RWPE1 (cell line): Measurements from ENCODE around the gene APH1B.

Experiments
- CTCF ChIA-PET: fragments of 350-600 bp; sonication (Branson Sonifier 250); formaldehyde crosslinking; extraction: SDS; loops from one replicate; lab custom pipeline; 2021; lab: Yijun Ruan, JAX
- POLR2A ChIA-PET: fragments of 400-600 bp; formaldehyde crosslinking; extraction: SDS; loops from one replicate; lab custom pipeline; 2020; ENCODE audit warnings: antibody characterized with exemption; ENCODE audit not compliant: low non-redundant PET; lab: Yijun Ruan, JAX
- DNase-seq: peaks from one replicate; pipeline ENCODE4 v3.0.0; 2012; ENCODE audit warnings: low spot score
- H3K27ac ChIP-seq: fragments of 450-650 bp; 2 replicates; pipeline ENCODE4 v1.5.1; 2017
- TF ChIP-seq, protein P1 (sequence below): fragments of 450-650 bp; conservative IDR thresholded peaks from 2 replicates; pipeline ENCODE4 v1.5.1; 2017; ENCODE audit warnings: low read depth, mild to moderate bottlenecking

APH1B gene

DNA sequence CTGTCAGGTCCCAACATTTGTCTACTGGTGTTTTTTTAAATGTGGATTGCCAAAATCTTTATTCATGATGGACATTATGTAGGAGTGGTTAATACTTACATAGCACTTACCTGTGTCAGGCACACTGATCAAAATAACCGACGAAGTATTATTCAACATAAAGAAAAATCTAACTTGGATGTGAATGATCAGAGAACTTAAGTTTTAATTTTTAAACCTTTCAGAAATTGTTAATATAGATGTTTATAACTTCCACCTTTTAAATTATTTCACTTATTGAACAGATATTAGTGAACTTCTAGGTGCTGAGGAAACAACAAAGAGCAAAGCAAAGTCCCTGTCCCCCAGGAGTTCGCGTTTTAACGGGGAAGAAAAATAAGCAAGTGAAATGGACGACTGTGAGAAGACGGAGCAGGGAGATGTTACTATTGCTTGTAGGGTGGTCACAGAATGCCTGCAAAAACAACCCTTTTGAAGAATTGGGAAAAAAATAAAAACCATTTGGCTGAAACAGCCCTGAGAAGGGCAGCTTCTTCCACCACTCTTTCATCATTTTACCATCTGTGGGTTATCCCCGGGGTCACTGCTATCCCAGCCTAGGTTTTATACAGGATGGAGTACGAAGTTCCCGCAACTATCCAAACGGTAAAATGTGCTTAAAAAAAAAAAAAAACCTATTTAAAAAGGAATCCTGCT lies 915 bp upstream of the APH1B start:
- peak; percentile 12 for DNase-seq
- TF ChIP-seq, protein P1, sequence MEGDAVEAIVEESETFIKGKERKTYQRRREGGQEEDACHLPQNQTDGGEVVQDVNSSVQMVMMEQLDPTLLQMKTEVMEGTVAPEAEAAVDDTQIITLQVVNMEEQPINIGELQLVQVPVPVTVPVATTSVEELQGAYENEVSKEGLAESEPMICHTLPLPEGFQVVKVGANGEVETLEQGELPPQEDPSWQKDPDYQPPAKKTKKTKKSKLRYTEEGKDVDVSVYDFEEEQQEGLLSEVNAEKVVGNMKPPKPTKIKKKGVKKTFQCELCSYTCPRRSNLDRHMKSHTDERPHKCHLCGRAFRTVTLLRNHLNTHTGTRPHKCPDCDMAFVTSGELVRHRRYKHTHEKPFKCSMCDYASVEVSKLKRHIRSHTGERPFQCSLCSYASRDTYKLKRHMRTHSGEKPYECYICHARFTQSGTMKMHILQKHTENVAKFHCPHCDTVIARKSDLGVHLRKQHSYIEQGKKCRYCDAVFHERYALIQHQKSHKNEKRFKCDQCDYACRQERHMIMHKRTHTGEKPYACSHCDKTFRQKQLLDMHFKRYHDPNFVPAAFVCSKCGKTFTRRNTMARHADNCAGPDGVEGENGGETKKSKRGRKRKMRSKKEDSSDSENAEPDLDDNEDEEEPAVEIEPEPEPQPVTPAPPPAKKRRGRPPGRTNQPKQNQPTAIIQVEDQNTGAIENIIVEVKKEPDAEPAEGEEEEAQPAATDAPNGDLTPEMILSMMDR, result no peak
- POLR2A ChIA-PET, result interaction anchor here (0.6 to 0.9 kb wide), 2 partner anchors 120 to 256 kb away, joined by 3 read pairs; partner anchors contain the start of gene RPS27L
- CTCF ChIA-PET, result interaction anchor here (0.6 to 0.7 kb wide), 4 partner anchors 133 to 1243 kb away, joined by 3 to 5 read pairs (median 3); no protein-coding TSS in a partner anchor
- peak overlapping the region; percentile 68 for H3K27ac ChIP-seq

DNA sequence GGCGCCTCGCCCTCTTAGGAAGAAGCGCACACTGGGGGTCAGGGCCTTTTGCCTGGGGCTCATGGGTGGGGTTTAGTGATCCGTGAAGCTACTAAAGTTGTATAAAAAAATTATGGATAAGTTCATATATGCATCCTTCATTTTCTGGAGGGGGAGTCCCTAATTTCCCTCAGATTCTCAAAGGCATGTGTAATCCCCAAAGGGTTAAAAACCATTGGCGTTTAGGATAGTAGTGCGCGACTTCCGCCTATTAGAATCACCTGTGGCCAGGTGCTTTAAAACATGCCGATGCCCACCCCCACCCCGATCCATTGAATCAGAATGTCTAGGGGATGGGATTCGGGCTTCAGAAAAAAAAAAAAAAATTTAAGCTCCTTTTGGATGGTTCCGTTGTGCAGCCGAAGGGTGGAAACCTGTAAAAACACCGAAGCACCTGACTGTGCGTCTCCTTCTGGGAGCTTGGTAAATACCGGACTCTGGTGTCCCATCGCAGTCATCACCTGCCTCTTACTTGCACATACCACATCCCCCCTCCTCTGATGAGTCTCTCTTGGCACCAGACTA lies 570 bp downstream of the APH1B start:
- POLR2A ChIA-PET, result interaction anchor here (0.5 to 0.7 kb wide), 4 partner anchors 126 to 323 kb away, joined by 3 to 5 read pairs (median 3); no protein-coding TSS in a partner anchor
- H3K27ac ChIP-seq, result peak overlapping the region; percentile 68
- TF ChIP-seq, protein P1, result no peak
- DNase-seq, result no peak
- CTCF ChIA-PET, result interaction anchor here (0.6 kb wide), 2 partner anchors 11 to 29 kb away, joined by 4 to 5 read pairs; no protein-coding TSS in a partner anchor

DNA sequence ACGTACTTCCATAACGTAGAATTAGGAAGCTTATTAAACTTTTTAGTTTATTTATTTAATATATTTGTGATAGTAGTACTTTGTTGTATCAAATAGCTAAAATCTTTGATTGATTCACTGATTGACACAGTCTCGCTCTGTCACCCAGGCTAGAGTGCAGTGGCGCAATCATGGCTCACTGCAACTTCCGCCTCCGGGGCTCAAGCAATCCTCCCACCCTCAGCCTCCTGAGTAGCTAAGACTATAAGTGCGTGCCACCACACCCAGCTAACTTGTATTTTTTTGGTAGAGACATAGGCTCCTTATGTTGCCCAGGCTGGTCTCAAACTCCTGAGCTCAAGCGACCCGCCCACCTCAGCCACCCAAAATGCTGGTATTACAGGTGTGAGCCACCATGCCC lies 5.7 kb downstream of the APH1B start:
- no peak for DNase-seq
- H3K27ac ChIP-seq, result no peak overlapping the region
- POLR2A ChIA-PET, result interaction anchor here (0.5 kb wide), 1 partner anchor 185 kb away, joined by 3 read pairs; no protein-coding TSS in a partner anchor
- CTCF ChIA-PET, result no interaction called here
- TF ChIP-seq, protein P1, result no peak

DNA sequence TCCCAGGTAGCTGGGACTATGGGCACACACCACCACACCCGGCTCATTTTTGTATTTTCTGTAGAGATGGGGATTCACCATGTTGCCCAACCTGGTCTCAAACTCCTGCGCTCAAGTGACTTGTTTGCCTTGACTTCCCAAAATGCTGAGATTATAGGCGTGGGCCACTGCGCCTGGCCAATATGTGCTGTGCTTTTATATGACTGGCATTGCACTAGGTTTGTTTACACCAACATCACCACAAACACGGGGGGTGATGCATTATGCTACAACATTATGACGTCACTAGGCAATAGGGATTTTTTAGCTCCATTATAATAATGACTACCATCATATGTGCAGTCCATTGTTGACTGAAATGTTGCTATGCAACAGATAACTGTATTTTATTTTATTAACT lies 6.9 kb downstream of the APH1B start:
- no peak overlapping the region for H3K27ac ChIP-seq
- CTCF ChIA-PET, result interaction anchor here (0.6 kb wide), 1 partner anchor 93 kb away, joined by 3 read pairs; no protein-coding TSS in a partner anchor
- TF ChIP-seq, protein P1, result no peak
- no peak for DNase-seq
- POLR2A ChIA-PET, result no interaction called here

DNA sequence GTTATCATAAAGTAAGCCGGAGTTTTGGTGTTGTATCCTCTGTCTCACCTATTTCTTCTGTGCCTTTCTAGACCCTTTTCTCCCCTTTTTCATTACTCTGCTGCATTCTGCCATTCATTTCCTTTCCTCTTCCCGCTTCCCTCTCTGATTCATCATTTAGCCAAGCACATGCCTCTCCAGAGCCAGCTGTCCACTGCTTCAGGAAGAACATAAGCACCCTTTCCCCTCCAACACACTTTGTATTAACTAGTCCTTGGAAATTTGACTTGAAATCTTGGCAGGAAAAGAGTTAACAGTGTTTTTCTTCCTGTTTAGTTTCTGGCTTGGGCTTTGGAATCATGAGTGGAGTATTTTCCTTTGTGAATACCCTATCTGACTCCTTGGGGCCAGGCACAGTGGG lies 9.7 kb downstream of the APH1B start:
- no peak for DNase-seq
- CTCF ChIA-PET, result interaction anchor here (0.8 kb wide), 1 partner anchor 116 kb away, joined by 4 read pairs; no protein-coding TSS in a partner anchor
- POLR2A ChIA-PET, result no interaction called here
- TF ChIP-seq, protein P1, result no peak
- H3K27ac ChIP-seq, result no peak overlapping the region

DNA sequence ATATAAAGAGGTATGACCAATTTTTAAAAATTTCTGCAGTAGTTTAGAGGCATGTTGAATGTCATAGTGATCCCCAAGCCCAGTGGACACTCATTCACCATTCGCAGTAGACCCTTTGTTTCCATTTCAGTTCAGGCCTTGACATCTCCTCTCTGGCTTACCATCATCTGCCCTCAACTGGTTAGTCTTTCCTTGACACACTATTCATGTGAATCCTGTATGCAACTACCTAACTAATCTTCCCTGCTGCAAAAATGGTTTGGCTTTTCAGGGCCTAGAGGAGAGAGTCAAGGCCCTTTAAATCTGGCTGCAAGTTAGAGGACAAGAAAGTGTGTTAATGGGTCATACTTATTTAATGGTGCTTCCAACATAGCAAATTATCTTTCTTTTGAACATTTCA lies 10.9 kb downstream of the APH1B start:
- ChIA-PET CTCF (interaction anchor here (0.5 to 3.7 kb wide), 12 partner anchors 18 to 502 kb away, joined by 3 to 23 read pairs (median 4); no protein-coding TSS in a partner anchor), POLR2A (no interaction called here)
- no peak for DNase-seq

More for the DNA sequence above, 10.9 kb downstream of the APH1B start:
- TF ChIP-seq, protein P1, result no peak
- no peak overlapping the region for H3K27ac ChIP-seq
